WTC11 (cell line): ENCODE measurements around the gene F11R.

Experiments
- ELF4 ChIP-seq: sonication (generic); formaldehyde crosslinking; IDR thresholded peaks from 2 replicates; pipeline ENCODE4 v1.8.1; 2022; ENCODE audit warnings: low read depth, mild to moderate bottlenecking, moderate library complexity, missing genetic modification reagents
- GABPB1 ChIP-seq: sonication (generic); formaldehyde crosslinking; IDR thresholded peaks from 2 replicates; pipeline ENCODE4 v1.8.1; 2023; ENCODE audit warnings: mild to moderate bottlenecking, missing genetic modification reagents
- NR3C1 ChIP-seq: sonication (generic); formaldehyde crosslinking; conservative IDR thresholded peaks from 2 replicates; pipeline ENCODE4 v1.8.1; 2023; ENCODE audit warnings: low read depth, mild to moderate bottlenecking, missing genetic modification reagents
- TCF7 ChIP-seq: sonication (generic); formaldehyde crosslinking; IDR thresholded peaks from 2 replicates; pipeline ENCODE4 v1.8.0; 2022; ENCODE audit warnings: mild to moderate bottlenecking, low read depth, missing genetic modification reagents, moderate library complexity
- TEAD4 ChIP-seq: sonication (generic); formaldehyde crosslinking; IDR thresholded peaks from 2 replicates; pipeline ENCODE4 v1.8.0; 2022; ENCODE audit warnings: mild to moderate bottlenecking, missing genetic modification reagents
- TF ChIP-seq, protein P1 (sequence below): fragments of 200-600 bp; IDR thresholded peaks from 2 replicates; pipeline ENCODE4 v1.8.0; 2022; ENCODE audit warnings: antibody characterized with exemption
- TF ChIP-seq, protein P2 (sequence below): sonication (generic); formaldehyde crosslinking; IDR thresholded peaks from 2 replicates; pipeline ENCODE4 v1.8.1; 2022; ENCODE audit warnings: mild to moderate bottlenecking, missing genetic modification reagents, moderate library complexity, borderline replicate concordance

DNA sequence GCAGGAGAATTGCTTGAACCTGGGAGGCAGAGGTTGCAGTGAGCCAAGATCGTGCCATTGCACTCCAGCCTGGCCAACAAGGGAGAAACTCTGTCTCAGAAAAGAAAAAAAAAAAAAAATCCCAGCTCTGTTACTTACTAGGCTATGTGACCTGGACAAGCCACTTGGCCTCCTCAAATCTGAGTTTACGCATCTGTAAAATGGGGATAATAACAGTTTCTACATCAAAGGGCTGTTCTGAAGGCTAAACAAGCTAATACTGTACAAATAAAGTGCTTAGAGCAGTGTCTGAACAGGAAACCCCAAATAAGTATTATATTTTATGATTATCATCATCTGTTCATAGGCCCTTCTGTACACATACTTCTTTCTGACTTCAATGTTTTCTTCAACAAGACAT lies 13.6 kb downstream of the F11R start:
- TF ChIP-seq ELF4 (no peak), TCF7 (CRISPR knock-in tag) (no peak), GABPB1 (CRISPR knock-in tag) (no peak), NR3C1 (CRISPR knock-in tag) (no peak), TEAD4 (CRISPR knock-in tag) (no peak)
- TF ChIP-seq, protein P1, sequence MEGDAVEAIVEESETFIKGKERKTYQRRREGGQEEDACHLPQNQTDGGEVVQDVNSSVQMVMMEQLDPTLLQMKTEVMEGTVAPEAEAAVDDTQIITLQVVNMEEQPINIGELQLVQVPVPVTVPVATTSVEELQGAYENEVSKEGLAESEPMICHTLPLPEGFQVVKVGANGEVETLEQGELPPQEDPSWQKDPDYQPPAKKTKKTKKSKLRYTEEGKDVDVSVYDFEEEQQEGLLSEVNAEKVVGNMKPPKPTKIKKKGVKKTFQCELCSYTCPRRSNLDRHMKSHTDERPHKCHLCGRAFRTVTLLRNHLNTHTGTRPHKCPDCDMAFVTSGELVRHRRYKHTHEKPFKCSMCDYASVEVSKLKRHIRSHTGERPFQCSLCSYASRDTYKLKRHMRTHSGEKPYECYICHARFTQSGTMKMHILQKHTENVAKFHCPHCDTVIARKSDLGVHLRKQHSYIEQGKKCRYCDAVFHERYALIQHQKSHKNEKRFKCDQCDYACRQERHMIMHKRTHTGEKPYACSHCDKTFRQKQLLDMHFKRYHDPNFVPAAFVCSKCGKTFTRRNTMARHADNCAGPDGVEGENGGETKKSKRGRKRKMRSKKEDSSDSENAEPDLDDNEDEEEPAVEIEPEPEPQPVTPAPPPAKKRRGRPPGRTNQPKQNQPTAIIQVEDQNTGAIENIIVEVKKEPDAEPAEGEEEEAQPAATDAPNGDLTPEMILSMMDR: no peak
- TF ChIP-seq, protein P2, sequence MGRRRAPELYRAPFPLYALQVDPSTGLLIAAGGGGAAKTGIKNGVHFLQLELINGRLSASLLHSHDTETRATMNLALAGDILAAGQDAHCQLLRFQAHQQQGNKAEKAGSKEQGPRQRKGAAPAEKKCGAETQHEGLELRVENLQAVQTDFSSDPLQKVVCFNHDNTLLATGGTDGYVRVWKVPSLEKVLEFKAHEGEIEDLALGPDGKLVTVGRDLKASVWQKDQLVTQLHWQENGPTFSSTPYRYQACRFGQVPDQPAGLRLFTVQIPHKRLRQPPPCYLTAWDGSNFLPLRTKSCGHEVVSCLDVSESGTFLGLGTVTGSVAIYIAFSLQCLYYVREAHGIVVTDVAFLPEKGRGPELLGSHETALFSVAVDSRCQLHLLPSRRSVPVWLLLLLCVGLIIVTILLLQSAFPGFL (CRISPR knock-in tag): no peak
